Neural cell (in vitro differentiated cells): ENCODE measurements around the gene ARNT2. TPM values are rescaled to one million over a fixed set of nuclear protein-coding genes. Genes with fewer than 3 reads are reported as not detected.

Experiments used
- H2AFZ ChIP-seq: fragments of 200-600, 300-800 bp; sonication (generic), shearing (Covaris generic); 2 replicates; pipeline ENCODE4 v1.6.0; 2014; ENCODE audit warnings: low read depth, mild to moderate bottlenecking, antibody characterized with exemption, low read length, moderate library complexity
- H3F3A ChIP-seq: fragments of 200-600 bp; shearing (Covaris generic); 2 replicates; pipeline ENCODE4 v1.6.1; 2016; ENCODE audit warnings: mild to moderate bottlenecking, moderate library complexity, mixed read lengths, antibody characterized with exemption, low read length; ENCODE audit not compliant: insufficient read depth, poor library complexity, severe bottlenecking
- H3K27ac ChIP-seq: fragments of 200-600, 300-800 bp; sonication (generic), shearing (Covaris generic); 2 replicates; pipeline ENCODE4 v1.5.1; 2014; ENCODE audit warnings: mild to moderate bottlenecking, low read length, moderate library complexity
- H3K27me3 ChIP-seq: fragments of 300-800, 200-600 bp; sonication (generic), shearing (Covaris generic); 2 replicates; pipeline ENCODE4 v1.6.0; 2014; ENCODE audit warnings: mild to moderate bottlenecking, low read depth, low read length, moderate library complexity; ENCODE audit not compliant: insufficient read depth
- H3K36me3 ChIP-seq: fragments of 300-800, 200-600 bp; sonication (generic), shearing (Covaris generic); 2 replicates; pipeline ENCODE4 v1.5.1; 2014; ENCODE audit warnings: mild to moderate bottlenecking, antibody characterized with exemption, low read length, moderate library complexity; ENCODE audit not compliant: insufficient read depth
- H3K4me2 ChIP-seq: fragments of 300-800, 200-600 bp; sonication (generic), shearing (Covaris generic); 2 replicates; pipeline ENCODE4 v1.6.0; 2014; ENCODE audit warnings: mild to moderate bottlenecking, low read length
- H3K4me3 ChIP-seq: fragments of 300-800, 200-600 bp; sonication (generic), shearing (Covaris generic); 2 replicates; pipeline ENCODE4 v1.5.1; 2014; ENCODE audit warnings: mild to moderate bottlenecking, low read length, moderate library complexity
- H3K79me2 ChIP-seq: fragments of 200-600 bp; shearing (Covaris generic); replicated peaks from 2 replicates; pipeline ENCODE4 v1.6.0; 2014; ENCODE audit warnings: mild to moderate bottlenecking, low read length, moderate library complexity; ENCODE audit not compliant: insufficient read depth
- H3K9ac ChIP-seq: fragments of 300-800, 200-600 bp; sonication (generic), shearing (Covaris generic); 2 replicates; pipeline ENCODE4 v1.6.1; 2016; ENCODE audit warnings: mild to moderate bottlenecking, low read length, mixed read lengths
- H3K9me2 ChIP-seq: fragments of 200-600 bp; shearing (Covaris generic); 2 replicates; pipeline ENCODE4 v1.6.1; 2016; ENCODE audit warnings: mild to moderate bottlenecking, low read length, mixed read lengths; ENCODE audit not compliant: insufficient read depth
- H3K9me3 ChIP-seq: fragments of 200-600, 300-800 bp; sonication (generic), shearing (Covaris generic); 2 replicates; pipeline ENCODE4 v1.6.1; 2016; ENCODE audit warnings: mild to moderate bottlenecking, mixed run types, low read length, moderate library complexity, mixed read lengths
- H4K20me1 ChIP-seq: fragments of 200-600 bp; shearing (Covaris generic); 2 replicates; pipeline ENCODE4 v1.6.1; 2016; ENCODE audit warnings: mild to moderate bottlenecking, mixed run types; ENCODE audit not compliant: insufficient read depth
- CTCF ChIP-seq: fragments of 450-650 bp; IDR thresholded peaks from 2 replicates; pipeline ENCODE4 v1.5.1; 2014; ENCODE audit warnings: antibody characterized with exemption, mild to moderate bottlenecking, moderate library complexity; ENCODE audit not compliant: poor library complexity, severe bottlenecking
- EP300 ChIP-seq: fragments of 450-650 bp; conservative IDR thresholded peaks from 2 replicates; pipeline ENCODE4 v1.6.1; 2014; ENCODE audit warnings: antibody characterized with exemption, mild to moderate bottlenecking, moderate library complexity; ENCODE audit not compliant: poor library complexity, severe bottlenecking
- EZH2 ChIP-seq: fragments of 200-600, 300-800 bp; shearing (Covaris generic), sonication (generic); IDR thresholded peaks from 2 replicates; pipeline ENCODE4 v1.6.1; 2014; ENCODE audit warnings: antibody characterized with exemption, low read length, borderline replicate concordance, mild to moderate bottlenecking; ENCODE audit not compliant: insufficient read depth, poor library complexity, severe bottlenecking
- MXI1 ChIP-seq: fragments of 450-650 bp; conservative IDR thresholded peaks from 2 replicates; pipeline ENCODE4 v1.6.1; 2014; ENCODE audit warnings: antibody characterized with exemption, mild to moderate bottlenecking; ENCODE audit not compliant: poor library complexity, severe bottlenecking
- POLR2AphosphoS5 ChIP-seq: IDR thresholded peaks from 2 replicates; pipeline ENCODE4 v1.6.1; 2012
- RAD21 ChIP-seq: fragments of 450-650 bp; conservative IDR thresholded peaks from 2 replicates; pipeline ENCODE4 v1.6.1; 2014; ENCODE audit warnings: antibody characterized with exemption, mild to moderate bottlenecking, moderate library complexity
- REST ChIP-seq: IDR thresholded peaks from 2 replicates; pipeline ENCODE4 v1.6.1; 2012; ENCODE audit warnings: borderline replicate concordance
- SMC3 ChIP-seq: fragments of 450-650 bp; conservative IDR thresholded peaks from 2 replicates; pipeline ENCODE4 v1.6.1; 2014; ENCODE audit warnings: antibody characterized with exemption, mild to moderate bottlenecking, moderate library complexity; ENCODE audit not compliant: poor library complexity
- TAF1 ChIP-seq: IDR thresholded peaks from 2 replicates; pipeline ENCODE4 v1.6.1; 2012; ENCODE audit warnings: low read depth
- polyA plus RNA-seq: library from polyadenylated mRNA; depleted of rRNA; stranded (reverse); fragments of >200 nt; gene quantifications from 2 replicates; pipeline ENCODE4 v1.2.3, GENCODE V29; 2014

The ARNT2 gene
- polyA plus RNA-seq, 1 donor from 2014 or later: 41.2 TPM

- Histone ChIP-seq H3F3A (no peaks in the 10 kb centered on the region), H3K9me2 (no peaks in the 10 kb centered on the region), H3K27ac (no peak overlapping the region), H3K79me2 (no peaks in the 10 kb centered on the region), H3K4me3 (no peak overlapping the region), H3K27me3 (no peaks in the 10 kb centered on the region), H3K4me2 (no peak overlapping the region), H3K9ac (no peak overlapping the region), H3K36me3 (no peaks in the 10 kb centered on the region), H2AFZ (no peak overlapping the region), H4K20me1 (no peaks in the 10 kb centered on the region), H3K9me3 (no peaks in the 10 kb centered on the region)
- TF ChIP-seq CTCF: no peak
- TF ChIP-seq REST: no peak
- no peak for TF ChIP-seq SMC3
- TF ChIP-seq RAD21: no peak
- TF ChIP-seq EZH2: no peak
- no peak for TF ChIP-seq EP300
- TF ChIP-seq MXI1: no peak
- no peak for TF ChIP-seq POLR2AphosphoS5
- no peak for TF ChIP-seq TAF1
These were observed 80.2 kb downstream of the ARNT2 start for GRCh38 chr15:80484333-80484864.

- no peaks in the 10 kb centered on the region for H3K9me3 ChIP-seq
- no peak overlapping the region for H3K27ac ChIP-seq
These were observed 81.4 kb downstream of the ARNT2 start for GRCh38 chr15:80485370-80486164.

More at GRCh38 chr15:80485370-80486164, 81.4 kb downstream of the ARNT2 start:
- no peaks in the 10 kb centered on the region for H3K36me3 ChIP-seq
- H3K4me2 ChIP-seq: no peak overlapping the region
- H3K9me2 ChIP-seq: no peaks in the 10 kb centered on the region
- no peak overlapping the region for H3K4me3 ChIP-seq
- H3K79me2 ChIP-seq: no peaks in the 10 kb centered on the region
- H3K9ac ChIP-seq: no peak overlapping the region
- H3K27me3 ChIP-seq: no peaks in the 10 kb centered on the region
- TF ChIP-seq SMC3: no peak
- TF ChIP-seq RAD21: no peak
- TF ChIP-seq EP300: no peak
- TF ChIP-seq EZH2: no peak
- no peaks in the 10 kb centered on the region for H3F3A ChIP-seq
- H4K20me1 ChIP-seq: no peaks in the 10 kb centered on the region
- H2AFZ ChIP-seq: no peak overlapping the region
